ENCODE data around the gene MEN1. TPM values are rescaled to one million over a fixed set of nuclear protein-coding genes. Genes with fewer than 3 reads are reported as not detected.

Gene MEN1
- total and polyA plus RNA-seq, 9 of the 15 experiments (the other 6 are each of a cell fraction or from before 2014, with no cell fraction given) = 3.4 to 57.2 (median 19.3) TPM

GRCh38 chr11:64767344-64768299 is 42.7 kb downstream of the MEN1 start (continued):
- TF ChIP-seq ZNF133 (CRISPR knock-in tag; IDR thresholded peaks at IDR 0.05) (no peak), ZNF232 (CRISPR knock-in tag; IDR thresholded peaks at IDR 0.05) (no peak), POLR2G (IDR thresholded peaks at IDR 0.05; ENCODE audit: low read depth, low read length) (peak; percentile 66), SMARCA4 (IDR thresholded peaks at IDR 0.05) (no peak), PHF21A (IDR thresholded peaks at IDR 0.05; ENCODE audit: borderline replicate concordance, low read depth) (no peak), MIER1 (IDR thresholded peaks at IDR 0.05; ENCODE audit: low read depth) (no peak), XRCC3 (IDR thresholded peaks at IDR 0.05) (no peak), PTTG1 (tag; IDR thresholded peaks at IDR 0.05; ENCODE audit: low read depth) (no peak), AFF1 (IDR thresholded peaks at IDR 0.05; ENCODE audit: low read depth in 1 of 2, partially characterized antibody in 2 of 2) (no peak), POLR2AphosphoS5 (IDR thresholded peaks at IDR 0.05; ENCODE audit: control insufficient read depth, insufficient read depth, low read depth, low read length) (0 out of 2 replicates have a peak, but pooled peaks have one; percentile 13), POLR2A (conservative IDR thresholded peaks at IDR 0.05) (peak; percentile 61; the same call in 1 of the 2 replicates), NFXL1 (CRISPR knock-in tag; IDR thresholded peaks at IDR 0.05) (no peak), POLR3A (IDR thresholded peaks at IDR 0.05; ENCODE audit: borderline replicate concordance, extremely low read depth, insufficient read depth, insufficient read length) (no peak), RAD21 (CRISPR knock-in tag; conservative IDR thresholded peaks at IDR 0.05 in 1 of 2, IDR thresholded peaks at IDR 0.05 in 1 of 2) (peak; percentile 13 to 46; a peak in 3 of 4 replicates), ZBTB43 (CRISPR knock-in tag; IDR thresholded peaks at IDR 0.05) (no peak), ZNF785 (CRISPR knock-in tag; IDR thresholded peaks at IDR 0.05) (no peak), ARID1B (IDR thresholded peaks at IDR 0.05) (no peak), HDAC3 (IDR thresholded peaks at IDR 0.05; ENCODE audit: borderline replicate concordance, partially characterized antibody) (no peak), SREBF2 (CRISPR knock-in tag; IDR thresholded peaks at IDR 0.05) (no peak), MITF (IDR thresholded peaks at IDR 0.05) (no peak), ZNF347 (CRISPR knock-in tag; IDR thresholded peaks at IDR 0.05; ENCODE audit: low read depth) (no peak), THRAP3 (IDR thresholded peaks at IDR 0.05; ENCODE audit: borderline replicate concordance) (no peak)
